IMR-90 (cell line): ENCODE data around the gene CHN1. TPM values are rescaled to one million over a fixed set of nuclear protein-coding genes. Genes with fewer than 3 reads are reported as not detected.

Experiments used
- ATAC-seq: fragments of 200-7000 bp; cut with Tn5 transposase; 2 replicates; pipeline ENCODE4 v1.9.1; 2020; ENCODE audit warnings: low read depth, mild to moderate bottlenecking, moderate library complexity
- BruUV-seq: library from RNA; stranded (reverse); fragments of 400-500 nt; replicated peaks from 2 replicates; lab custom pipeline; 2021; lab: Mats Ljungman, UMichigan
- CTCF ChIA-PET: fragments of 300-600 bp; formaldehyde crosslinking; extraction: SDS; loops from one replicate; lab custom pipeline; 2021; ENCODE audit warnings: antibody characterized with exemption; lab: Yijun Ruan, JAX
- POLR2A ChIA-PET: fragments of 300-600 bp; sonication (Branson Sonifier 250); formaldehyde crosslinking; loops from one replicate; lab custom pipeline; 2022; ENCODE audit warnings: antibody characterized with exemption; ENCODE audit not compliant: unreplicated experiment; lab: Charles Lee
- DNase-seq: peaks from one replicate; pipeline ENCODE4 v3.0.0; 2013
- H2AFZ ChIP-seq: replicated peaks from 2 replicates; pipeline ENCODE3; 2013; ENCODE audit warnings: low read length, mild to moderate bottlenecking; ENCODE audit not compliant: poor library complexity
- H2AK5ac ChIP-seq: 2 replicates; pipeline ENCODE4 v1.6.1; 2013; ENCODE audit warnings: low read depth, low read length, inconsistent platforms
- H2AK9ac ChIP-seq: replicated peaks from 2 replicates; pipeline ENCODE3; 2013; ENCODE audit warnings: mild to moderate bottlenecking, low read depth, low read length, moderate library complexity; ENCODE audit not compliant: poor library complexity
- H2BK120ac ChIP-seq: 2 replicates; pipeline ENCODE4 v1.6.1; 2013; ENCODE audit warnings: low read depth, low read length, inconsistent platforms
- H2BK15ac ChIP-seq: 3 replicates; pipeline ENCODE4 v1.6.1; 2013; ENCODE audit warnings: low read depth, low read length, inconsistent platforms
- H2BK20ac ChIP-seq: 2 replicates; pipeline ENCODE4 v1.6.1; 2013; ENCODE audit warnings: low read depth, mild to moderate bottlenecking, inconsistent platforms, low read length, moderate library complexity
- H2BK5ac ChIP-seq: 2 replicates; pipeline ENCODE4 v1.6.1; 2013; ENCODE audit warnings: mild to moderate bottlenecking, low read depth, low read length, inconsistent platforms; ENCODE audit not compliant: poor library complexity, severe bottlenecking
- H3K14ac ChIP-seq: replicated peaks from 2 replicates; pipeline ENCODE4 v1.6.1; 2013; ENCODE audit warnings: low read depth, low read length, inconsistent platforms
- H3K18ac ChIP-seq: 2 replicates; pipeline ENCODE4 v1.6.1; 2013; ENCODE audit warnings: low read depth, low read length, control low read depth
- H3K23ac ChIP-seq: 2 replicates; pipeline ENCODE4 v1.6.1; 2013; ENCODE audit warnings: low read depth, low read length, inconsistent platforms
- H3K27ac ChIP-seq: 2 replicates; pipeline ENCODE4 v1.5.1; 2013; ENCODE audit warnings: mild to moderate bottlenecking, control low read depth, low read length; ENCODE audit not compliant: insufficient read depth
- H3K27me3 ChIP-seq: 2 replicates; pipeline ENCODE4 v1.6.1; 2013; ENCODE audit warnings: low read length; ENCODE audit not compliant: control insufficient read depth, insufficient read depth
- H3K36me3 ChIP-seq: 2 replicates; pipeline ENCODE4 v1.6.1; 2013; ENCODE audit warnings: low read length, mixed read lengths; ENCODE audit not compliant: control insufficient read depth, insufficient read depth
- H3K4ac ChIP-seq: 2 replicates; pipeline ENCODE4 v1.6.1; 2013; ENCODE audit warnings: low read depth, low read length, inconsistent platforms
- H3K4me1 ChIP-seq: 2 replicates; pipeline ENCODE4 v1.6.1; 2013; ENCODE audit warnings: low read length, mixed read lengths; ENCODE audit not compliant: control insufficient read depth, insufficient read depth
- H3K4me2 ChIP-seq: 2 replicates; pipeline ENCODE4 v1.6.1; 2013; ENCODE audit warnings: low read depth, mild to moderate bottlenecking, control low read depth, low read length, moderate library complexity
- H3K4me3 ChIP-seq: 2 replicates; pipeline ENCODE4 v1.5.1; 2013; ENCODE audit warnings: low read depth, mild to moderate bottlenecking, control low read depth, low read length, moderate library complexity; ENCODE audit not compliant: insufficient read depth
- H3K56ac ChIP-seq: 2 replicates; pipeline ENCODE4 v1.6.1; 2013; ENCODE audit warnings: low read length, inconsistent platforms; ENCODE audit not compliant: insufficient read depth; ENCODE audit errors: extremely low read depth
- H3K79me1 ChIP-seq, 2 experiments: 2 replicates each; pipeline ENCODE4 v1.6.1; 2013; ENCODE audit warnings: low read length in 2 of 2, inconsistent platforms in 1 of 2, low read depth in 1 of 2
- H3K9ac ChIP-seq: 2 replicates; pipeline ENCODE4 v1.6.1; 2013; ENCODE audit warnings: low read depth, low read length, control low read depth
- H3K9me1 ChIP-seq: 2 replicates; pipeline ENCODE4 v1.6.1; 2013; ENCODE audit warnings: low read length, inconsistent platforms; ENCODE audit not compliant: insufficient read depth
- H3K9me3 ChIP-seq: 2 replicates; pipeline ENCODE4 v1.6.1; 2013; ENCODE audit warnings: low read length; ENCODE audit not compliant: control insufficient read depth, insufficient read depth
- H4K20me1 ChIP-seq: 2 replicates; pipeline ENCODE4 v1.6.1; 2013; ENCODE audit warnings: low read length, inconsistent platforms; ENCODE audit not compliant: insufficient read depth
- H4K5ac ChIP-seq: 2 replicates; pipeline ENCODE4 v1.6.1; 2013; ENCODE audit warnings: mild to moderate bottlenecking, low read depth, low read length, control low read depth
- H4K8ac ChIP-seq, 2 experiments: 2 replicates each; pipeline ENCODE4 v1.6.1; 2013; ENCODE audit warnings: low read depth in 2 of 2, low read length in 2 of 2, control low read depth in 1 of 2, inconsistent platforms in 1 of 2
- H4K91ac ChIP-seq: 2 replicates; pipeline ENCODE4 v1.6.1; 2013; ENCODE audit warnings: low read depth, low read length, inconsistent platforms; ENCODE audit not compliant: insufficient read depth
- CEBPB ChIP-seq: IDR thresholded peaks from 2 replicates; pipeline ENCODE4 v1.6.1; 2012; ENCODE audit warnings: low read depth, low read length, improper control_type of control experiment
- CHD1 ChIP-seq: IDR thresholded peaks from 2 replicates; pipeline ENCODE4 v1.6.1; 2012; ENCODE audit warnings: low read depth, low read length, improper control_type of control experiment
- CTCF ChIP-seq: conservative IDR thresholded peaks from 2 replicates; pipeline ENCODE4 v1.5.1; 2012; ENCODE audit warnings: mild to moderate bottlenecking, low read depth, low read length, improper control_type of control experiment
- ELK1 ChIP-seq: fragments of 150-350 bp; IDR thresholded peaks from 2 replicates; pipeline ENCODE4 v1.6.1; 2016; ENCODE audit warnings: low read depth, mild to moderate bottlenecking, low read length, moderate library complexity, borderline replicate concordance
- MAFK ChIP-seq: IDR thresholded peaks from 2 replicates; pipeline ENCODE4 v1.6.1; 2012; ENCODE audit warnings: low read depth, low read length, improper control_type of control experiment
- MXI1 ChIP-seq: IDR thresholded peaks from 2 replicates; pipeline ENCODE4 v1.6.1; 2012; ENCODE audit warnings: low read depth, mild to moderate bottlenecking, low read length, moderate library complexity, borderline replicate concordance
- NFE2L2 ChIP-seq: fragments of 150-350 bp; IDR thresholded peaks from 2 replicates; pipeline ENCODE4 v1.6.1; 2016; ENCODE audit warnings: low read depth, mild to moderate bottlenecking, low read length
- POLR2A ChIP-seq: IDR thresholded peaks from 2 replicates; pipeline ENCODE4 v1.6.1; 2012; ENCODE audit warnings: mild to moderate bottlenecking, low read depth, low read length
- RAD21 ChIP-seq: IDR thresholded peaks from 2 replicates; pipeline ENCODE4 v1.6.1; 2012; ENCODE audit warnings: low read length, improper control_type of control experiment
- RFX5 ChIP-seq: IDR thresholded peaks from 2 replicates; pipeline ENCODE4 v1.8.0; 2012; ENCODE audit warnings: low read depth, mild to moderate bottlenecking, low read length, moderate library complexity
- SMC3 ChIP-seq: fragments of 150-350 bp; IDR thresholded peaks from 2 replicates; pipeline ENCODE4 v1.6.1; 2016; ENCODE audit warnings: low read depth, mild to moderate bottlenecking, antibody characterized with exemption, low read length, moderate library complexity
- WGBS, 2 experiments: methylation state at CpG; one replicate each; pipeline versions ENCODE4 v1.1.5 to v1.1.7; 2013; ENCODE audit warnings: missing lambda C conversion rate in 2 of 2; ENCODE audit not compliant: insufficient read length in 1 of 2; ENCODE audit errors: extremely low coverage in 2 of 2; 5-methylcytosine and 5-hydroxymethylcytosine counted together
- dilution Hi-C: fragments of 300-500 bp; cut with HindIII; formaldehyde crosslinking; loops from one replicate; pipeline ENCODE4 v1.14.3; 2018; ENCODE audit warnings: low sequenced_read_pairs; ENCODE audit not compliant: unreplicated experiment
- in situ Hi-C: fragments of 300-500 bp; cut with MboI; formaldehyde crosslinking; loops from 3 replicates; pipeline ENCODE4 v1.14.3; 2019; ENCODE audit warnings: low sequenced_read_pairs, inconsistent platforms, mixed read lengths
- intact Hi-C: fragments of 100-400 bp; cut with micrococcal nuclease; formaldehyde crosslinking; loops from 2 replicates; pipeline ENCODE4 v1.10.0; 2022
- polyA plus RNA-seq, 3 experiments: library from polyadenylated mRNA; depleted of rRNA; stranded (reverse); fragments of >200 nt; gene quantifications; 2 replicates each; pipeline ENCODE4 v1.2.3, GENCODE V29; 2012; ENCODE audit warnings: low replicate concordance in 1 of 3
- total RNA-seq: library from RNA; depleted of rRNA; stranded (reverse); fragments of >200 nt; gene quantifications from 2 replicates; pipeline ENCODE4 v1.2.3, GENCODE V29; 2012

CHN1 gene
- total and polyA plus RNA-seq, 2 of the 4 experiments (the other 2 are of a cell fraction), result 58.4 to 66.9 TPM

GRCh38 chr2:174748948-174749347 is 256.2 kb downstream of the CHN1 start:
- DNase-seq, result peak; percentile 50
- H4K8ac ChIP-seq, result no peak overlapping the region
- no peaks in the 10 kb centered on the region for H3K9me3 ChIP-seq
- H3K56ac ChIP-seq, result no peak overlapping the region
- no peak overlapping the region for H3K14ac ChIP-seq
- BruUV-seq, result no TSS peak
- no peak overlapping the region for H2BK20ac ChIP-seq
- no peaks in the 10 kb centered on the region for H3K79me1 ChIP-seq
- no peak overlapping the region for H2AK9ac ChIP-seq
- peaks cover 9% of the 10 kb centered on the region; the same call in 1 of the 2 replicates for H3K9me1 ChIP-seq
- in situ Hi-C loops, result loop anchor here (25.0 kb wide), 1 partner anchor 1338 kb away; the partner anchor contains the start of genes EVX2, HOXD12 and HOXD13
- no peak overlapping the region for H2BK15ac ChIP-seq
- no peak overlapping the region for H2AK5ac ChIP-seq
- peak; percentile 94 for ATAC-seq
- no peaks in the 10 kb centered on the region for H3K36me3 ChIP-seq
- no peak overlapping the region; the same call in 1 of the 2 replicates for H2BK120ac ChIP-seq
- dilution Hi-C loops, result no loop called here
- WGBS, 2 experiments, result no CpG with 5 or more reads among the region's 4 CpGs
- no peak overlapping the region for H3K23ac ChIP-seq
- intact Hi-C loops, result loop anchor here (1.0 to 5.0 kb wide), 3 partner anchors 47 to 241 kb away; no protein-coding TSS in a partner anchor
- ChIA-PET CTCF (interaction anchor here (0.6 to 1.6 kb wide), 14 partner anchors 11 to 348 kb away, joined by 3 to 12 read pairs (median 4); partner anchors contain the start of gene CHRNA1), POLR2A (interaction anchor here (1.0 kb wide), 1 partner anchor 16 kb away, joined by 3 read pairs; the partner anchor contains the start of gene CHRNA1)
- no peaks in the 10 kb centered on the region for H4K20me1 ChIP-seq
- H3K18ac ChIP-seq, result no peak overlapping the region
- H3K9ac ChIP-seq, result no peak overlapping the region
- H4K5ac ChIP-seq, result no peak overlapping the region
- TF ChIP-seq SMC3 (peak; percentile 84), MXI1 (no peak), NFE2L2 (no peak), CTCF (peak; percentile 77), RAD21 (peak; percentile 82), CHD1 (no peak), MAFK (no peak), ELK1 (no peak), CEBPB (no peak), RFX5 (no peak), POLR2A (no peak)
- H3K4ac ChIP-seq, result no peak overlapping the region
- no peak overlapping the region for H2BK5ac ChIP-seq
- H3K27me3 ChIP-seq, result peaks cover 6% of the 10 kb centered on the region
- no peak overlapping the region for H4K91ac ChIP-seq
- H3K27ac ChIP-seq, result no peak overlapping the region
- no peak overlapping the region for H3K4me3 ChIP-seq
- no peak overlapping the region for H2AFZ ChIP-seq
- H3K4me2 ChIP-seq, result no peak overlapping the region
- H3K4me1 ChIP-seq, result no peaks in the 10 kb centered on the region; the same call in 1 of the 2 replicates
